GM08714 (cell line): ENCODE measurements around the gene ANKRD11.
"Not testable (repeated sequence)": the region's sequence is repeated elsewhere in the genome, so short reads cannot be mapped to it uniquely, and the experiment has no call there.

ENCODE experiments used
- H3K4me3 ChIP-seq: fragments of 200-500 bp; sonication (Bioruptor generic); 2 replicates; pipeline ENCODE4 v1.5.1; 2014; ENCODE audit warnings: mild to moderate bottlenecking, low read length, inconsistent platforms
- ZNF274 ChIP-seq: IDR thresholded peaks from 2 replicates; pipeline ENCODE4 v1.6.1; 2012; ENCODE audit warnings: mild to moderate bottlenecking, low read depth, low read length

The ANKRD11 gene

DNA sequence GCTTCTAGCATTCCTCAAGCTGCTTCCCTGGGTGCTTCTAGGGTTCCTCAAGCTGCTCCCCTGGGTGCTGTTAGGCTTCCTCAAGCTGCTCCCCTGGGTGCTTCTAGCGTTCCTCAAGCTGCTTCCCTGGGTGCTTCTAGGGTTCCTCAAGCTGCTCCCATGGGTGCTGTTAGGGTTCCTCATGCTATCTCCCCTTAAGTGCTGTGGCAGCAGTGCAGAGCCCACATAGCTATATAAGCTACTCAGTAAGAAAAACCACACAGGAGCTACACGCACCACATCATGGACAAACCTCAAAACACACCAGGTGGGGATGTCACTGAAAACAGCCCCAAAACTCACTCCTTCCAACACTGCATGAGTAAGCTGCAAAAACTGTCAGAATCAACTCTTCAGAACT lies 35.2 kb downstream of the ANKRD11 start:
- TF ChIP-seq ZNF274, result no peak
- H3K4me3 ChIP-seq, result no peak overlapping the region

DNA sequence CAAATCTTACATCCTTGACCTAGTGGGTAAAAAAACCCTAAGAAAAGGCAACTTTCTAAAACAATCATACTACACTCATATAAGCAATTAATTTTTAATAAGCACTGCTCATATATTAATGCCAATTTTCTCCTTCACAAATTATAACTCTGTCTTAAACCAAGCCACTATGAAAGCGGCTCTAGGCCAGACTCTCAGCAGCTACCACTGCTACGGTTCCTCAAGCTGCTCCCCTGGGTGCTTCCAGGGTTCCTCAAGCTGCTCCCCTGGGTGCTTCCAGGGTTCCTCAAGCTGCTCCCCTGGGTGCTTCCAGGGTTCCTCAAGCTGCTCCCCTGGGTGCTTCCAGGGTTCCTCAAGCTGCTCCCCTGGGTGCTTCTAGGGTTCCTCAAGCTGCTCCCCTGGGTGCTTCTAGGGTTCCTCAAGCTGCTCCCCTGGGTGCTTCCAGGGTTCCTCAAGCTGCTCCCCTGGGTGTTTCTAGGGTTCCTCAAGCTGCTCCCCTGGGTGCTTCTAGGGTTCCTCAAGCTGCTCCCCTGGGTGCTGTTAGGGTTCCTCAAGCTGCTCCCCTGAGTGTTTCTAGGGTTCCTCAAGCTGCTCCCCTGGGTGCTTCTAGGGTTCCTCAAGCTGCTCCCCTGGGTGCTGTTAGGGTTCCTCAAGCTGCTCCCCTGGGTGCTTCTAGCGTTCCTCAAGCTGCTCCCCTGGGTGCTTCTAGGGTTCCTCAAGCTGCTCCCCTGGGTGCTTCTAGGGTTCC lies 35.8 kb downstream of the ANKRD11 start:
- not testable (repeated sequence) for H3K4me3 ChIP-seq

DNA sequence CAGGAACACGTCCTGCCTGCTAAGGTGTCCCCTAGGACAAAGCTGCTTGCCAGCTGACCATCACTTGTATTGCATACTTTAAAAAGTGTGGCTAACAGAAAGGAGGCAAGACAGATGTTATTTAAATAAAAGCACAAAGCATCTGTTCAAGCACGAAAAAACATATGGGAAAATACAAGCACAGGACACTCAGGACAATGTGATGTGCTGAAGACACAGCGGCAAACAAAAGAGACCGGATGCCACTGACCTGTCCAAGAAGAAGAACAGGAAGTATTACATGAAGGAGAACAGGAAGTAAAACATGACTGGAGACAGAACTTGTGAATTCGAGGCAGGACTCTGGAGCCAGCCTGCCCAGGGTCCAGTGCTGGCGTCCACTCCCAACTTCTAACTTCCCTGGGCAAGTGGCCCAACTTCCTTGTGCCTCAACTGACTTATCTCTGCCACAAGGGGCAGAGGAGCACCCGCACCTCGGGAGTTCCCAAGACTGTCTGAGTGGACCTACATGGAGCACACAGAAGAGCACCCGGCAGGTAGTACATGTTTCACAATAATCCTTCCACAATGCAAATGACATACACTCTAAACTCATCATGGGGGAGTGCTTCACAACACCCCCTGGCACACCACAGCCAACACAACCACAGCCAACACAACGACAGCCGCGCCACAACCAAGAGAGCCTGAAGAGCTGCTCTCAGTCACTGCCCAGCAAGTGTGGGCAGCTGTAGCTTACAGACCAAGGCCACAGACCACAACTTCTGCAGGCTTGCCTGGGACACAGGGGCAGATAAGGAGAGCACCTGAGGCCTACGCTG lies 36.6 kb downstream of the ANKRD11 start:
- no peak for TF ChIP-seq ZNF274
- no peak overlapping the region for H3K4me3 ChIP-seq

DNA sequence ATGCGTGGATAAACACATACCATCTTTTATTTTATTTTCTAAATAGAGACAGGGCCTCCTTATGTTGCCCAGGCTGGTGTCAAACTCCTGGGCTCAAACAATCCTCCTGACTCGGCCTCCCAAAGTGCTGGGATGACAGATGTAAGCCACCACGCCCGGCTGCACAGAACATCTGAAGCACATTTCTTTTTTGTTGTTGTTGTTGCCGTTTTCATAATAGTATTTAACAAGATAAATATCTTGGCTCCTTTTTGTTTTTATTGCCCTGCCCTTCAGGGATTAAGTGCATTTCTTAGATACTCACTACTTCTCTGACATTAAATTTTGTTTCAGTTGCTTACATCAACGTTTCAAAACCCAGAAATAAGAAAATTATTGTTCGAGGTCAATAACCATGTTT lies 37.4 kb downstream of the ANKRD11 start:
- no peak overlapping the region for H3K4me3 ChIP-seq
- no peak for TF ChIP-seq ZNF274

DNA sequence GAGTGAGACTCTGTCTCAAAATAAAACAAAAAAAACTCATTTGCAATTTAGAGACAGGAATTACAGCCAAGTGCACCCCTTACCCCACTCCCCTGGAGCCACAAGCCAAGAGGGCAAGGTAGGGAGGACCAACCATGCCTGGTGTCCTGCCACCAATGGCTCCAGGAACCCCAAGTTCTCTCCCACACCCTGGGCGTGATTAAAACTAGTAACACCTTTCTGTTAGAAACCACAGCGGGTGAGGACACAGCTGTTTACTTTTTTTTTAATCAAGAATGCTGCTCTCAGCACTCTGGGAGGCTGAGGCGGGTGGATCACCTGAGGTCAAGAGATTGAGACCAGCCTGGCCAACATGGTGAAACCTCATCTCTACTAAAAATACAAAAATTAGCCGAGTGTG lies 38.1 kb downstream of the ANKRD11 start:
- H3K4me3 ChIP-seq, result no peak overlapping the region
- TF ChIP-seq ZNF274, result no peak

DNA sequence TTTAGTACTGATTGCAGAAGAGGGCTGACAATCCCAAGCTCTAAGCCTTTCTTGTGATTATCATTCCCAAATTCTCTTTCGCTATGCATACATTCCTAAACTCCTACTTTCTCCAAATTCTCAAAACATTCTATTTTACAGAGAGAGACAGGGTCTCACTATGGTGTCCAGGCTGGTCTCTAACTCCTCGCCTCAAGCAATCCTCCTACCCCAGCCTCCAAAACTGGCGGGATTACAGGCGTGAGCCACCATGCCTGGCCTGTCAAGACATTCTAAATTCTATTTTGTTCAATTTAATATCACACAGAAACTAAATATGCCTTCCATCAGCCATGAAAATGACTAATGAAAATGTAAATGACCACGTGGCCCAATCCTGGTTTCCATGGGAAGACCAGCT lies 39.8 kb downstream of the ANKRD11 start:
- TF ChIP-seq ZNF274, result no peak
- no peak overlapping the region for H3K4me3 ChIP-seq

DNA sequence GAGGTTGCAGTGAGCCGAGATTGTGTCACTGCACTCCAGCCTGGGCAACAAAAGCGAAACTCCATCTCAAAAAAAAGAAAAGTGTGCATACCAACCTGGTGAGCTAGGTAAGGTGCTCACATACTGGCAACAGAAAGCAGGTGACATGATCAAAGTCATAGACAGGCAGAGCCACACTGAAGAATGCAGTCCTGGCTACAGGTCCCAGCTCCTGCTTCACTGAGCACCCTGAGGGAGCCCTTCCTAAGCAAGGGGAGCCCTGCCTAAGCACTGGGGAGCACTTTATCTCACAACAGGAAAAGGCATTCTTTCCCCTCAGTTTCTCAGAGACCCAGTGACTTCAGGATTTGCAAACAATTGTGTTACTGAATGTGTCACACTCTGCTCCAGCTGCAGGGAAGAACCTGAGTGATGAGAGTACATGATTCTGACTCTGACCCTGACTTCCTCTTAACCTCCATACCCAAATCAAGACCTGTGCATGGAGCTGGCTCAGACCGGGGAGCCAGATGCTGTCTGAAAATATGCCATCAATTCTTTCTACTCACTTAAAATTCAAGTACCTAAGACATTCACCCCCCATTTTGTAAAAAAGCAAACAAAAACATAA lies 40.5 kb downstream of the ANKRD11 start:
- no peak overlapping the region for H3K4me3 ChIP-seq
- TF ChIP-seq ZNF274, result no peak

DNA sequence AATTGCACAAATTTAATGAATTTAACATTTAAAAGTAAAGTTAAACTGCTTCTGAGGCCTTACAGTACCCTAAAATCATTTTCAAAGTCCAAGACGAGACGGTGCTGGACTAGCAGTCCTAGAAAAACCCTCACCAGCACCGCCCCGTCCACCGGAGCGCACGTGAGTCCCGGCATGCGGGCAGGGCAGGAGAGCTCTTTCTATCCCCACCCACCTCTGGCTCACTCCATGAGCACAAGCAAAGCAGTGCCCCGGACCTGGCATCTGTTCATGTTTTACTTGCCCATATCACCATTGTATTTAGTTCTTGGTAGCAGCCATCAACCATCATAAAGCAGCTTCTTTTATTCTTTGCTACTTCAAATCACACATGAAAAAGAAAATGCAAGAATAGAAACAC lies 41.7 kb downstream of the ANKRD11 start:
- H3K4me3 ChIP-seq, result no peak overlapping the region
- no peak for TF ChIP-seq ZNF274

DNA sequence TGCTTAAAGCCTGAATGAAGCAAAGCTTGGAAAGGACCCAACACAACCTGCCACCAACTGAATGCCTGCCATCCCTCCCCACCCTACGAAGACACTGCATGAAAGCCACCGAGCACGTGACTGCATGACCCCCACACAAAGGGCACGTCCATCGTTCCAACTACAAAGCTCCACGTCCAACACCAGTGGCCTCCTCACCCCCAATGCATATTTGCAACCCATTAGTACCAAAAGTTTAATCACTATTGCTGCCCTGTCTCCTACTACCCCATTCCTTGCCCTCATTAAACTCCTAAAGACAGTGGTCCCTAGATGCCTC lies 43.4 kb downstream of the ANKRD11 start:
- no peak for TF ChIP-seq ZNF274
- no peak overlapping the region for H3K4me3 ChIP-seq

DNA sequence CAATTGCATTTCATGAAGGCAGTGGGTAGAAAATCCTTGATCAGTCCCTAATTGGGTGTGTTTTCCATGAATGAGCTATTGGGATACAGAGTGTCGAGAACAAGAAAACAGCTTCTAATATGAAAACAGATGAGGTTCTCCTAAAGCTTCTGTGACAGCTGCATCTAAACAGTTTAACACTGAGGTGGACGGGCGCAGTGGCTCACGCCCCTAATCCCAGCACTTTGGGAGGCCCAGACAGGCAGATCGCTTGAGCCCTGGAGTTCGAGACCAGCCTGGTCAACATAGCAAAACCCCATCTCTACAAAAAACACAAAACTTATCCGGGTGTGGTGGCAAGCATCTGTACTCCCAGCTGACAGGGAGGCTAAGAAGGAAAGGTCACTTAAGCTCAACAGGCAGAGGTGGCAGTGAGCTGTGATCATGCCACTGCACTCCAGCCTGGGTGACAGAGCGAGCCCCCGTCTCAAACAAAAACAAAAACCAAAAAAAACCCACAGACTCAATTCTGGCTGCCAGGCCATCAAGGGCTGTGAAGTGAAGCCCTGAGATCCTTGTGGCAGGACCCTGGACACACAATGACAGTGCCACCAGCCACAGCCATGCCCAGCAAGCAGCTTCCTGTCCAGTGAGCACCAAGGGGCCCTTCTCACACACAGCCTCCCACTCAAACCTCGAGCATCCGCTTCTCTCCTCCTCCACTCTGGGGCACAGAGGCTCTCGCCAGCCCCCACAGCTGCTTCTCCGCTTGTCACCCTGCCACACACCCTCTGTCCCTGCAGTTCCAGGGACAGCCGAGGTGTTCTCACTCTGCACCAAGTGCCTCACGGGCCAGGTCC lies 44.0 kb downstream of the ANKRD11 start:
- no peak overlapping the region for H3K4me3 ChIP-seq
- no peak for TF ChIP-seq ZNF274

DNA sequence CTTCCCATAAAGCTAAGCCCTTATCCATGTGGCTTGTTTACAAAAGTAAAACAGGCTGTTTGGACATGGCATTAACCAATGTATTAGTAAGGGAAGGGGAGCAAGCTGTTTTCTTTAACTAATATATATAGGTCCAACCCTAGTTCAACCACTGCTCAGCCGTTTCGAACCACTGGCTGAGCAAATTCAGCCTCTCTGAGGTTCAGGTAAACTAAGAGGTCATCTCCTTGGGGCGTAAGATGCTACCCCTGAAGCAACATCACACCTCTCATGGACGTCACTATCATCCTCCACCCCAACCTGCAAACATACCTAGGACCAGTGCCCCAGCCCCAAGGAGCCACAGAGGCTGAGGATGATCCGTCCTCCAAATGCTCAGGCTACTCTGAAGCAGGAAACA lies 45.2 kb downstream of the ANKRD11 start:
- H3K4me3 ChIP-seq, result no peak overlapping the region
- no peak for TF ChIP-seq ZNF274

DNA sequence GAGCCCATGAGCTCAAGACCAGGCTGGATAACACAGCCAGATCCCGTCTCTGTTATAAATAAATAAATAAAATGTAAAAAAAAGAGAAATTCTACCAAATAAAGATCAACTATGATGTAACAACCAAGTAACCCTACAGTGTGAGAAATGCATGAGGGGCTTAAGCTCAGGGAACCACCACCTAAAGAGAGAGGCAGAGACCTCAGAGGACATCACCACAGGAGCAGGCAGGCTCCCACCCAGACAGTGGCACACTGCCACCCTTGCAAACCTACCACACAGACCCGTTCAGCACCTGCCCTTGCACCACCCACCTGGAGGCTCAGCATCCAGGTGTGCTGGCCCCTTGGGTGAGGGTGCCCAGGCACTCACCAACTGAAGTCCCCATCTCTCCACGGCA lies 45.6 kb downstream of the ANKRD11 start:
- no peak for TF ChIP-seq ZNF274
- no peak overlapping the region for H3K4me3 ChIP-seq

DNA sequence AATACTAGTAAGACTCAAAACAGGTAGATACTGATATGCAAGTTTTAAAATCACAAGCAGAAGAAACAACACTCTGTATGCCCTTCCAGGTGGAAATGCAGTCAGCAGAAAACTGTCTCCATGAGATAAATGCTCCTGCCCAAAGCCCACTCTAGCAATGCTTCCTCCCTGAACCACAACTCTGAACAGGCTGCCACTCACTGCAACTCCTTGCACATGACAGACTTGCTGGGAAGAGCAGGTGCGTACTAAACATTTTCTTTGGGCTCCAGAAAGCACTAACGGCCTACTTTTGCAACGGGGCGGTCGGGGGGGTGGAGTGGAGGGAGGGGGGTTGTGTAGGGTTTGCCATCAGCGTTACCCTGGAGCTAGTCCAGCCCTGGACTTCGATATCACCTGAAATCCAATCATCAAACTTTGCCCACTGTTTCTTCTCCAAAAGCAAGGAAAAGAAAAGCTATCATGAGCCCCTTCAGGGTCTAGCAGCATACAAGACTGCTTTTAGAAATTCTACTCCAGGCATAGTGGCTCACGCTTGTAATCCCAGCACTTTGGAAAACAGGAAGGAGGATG lies 46.1 kb downstream of the ANKRD11 start:
- H3K4me3 ChIP-seq, result no peak overlapping the region
- TF ChIP-seq ZNF274, result no peak

DNA sequence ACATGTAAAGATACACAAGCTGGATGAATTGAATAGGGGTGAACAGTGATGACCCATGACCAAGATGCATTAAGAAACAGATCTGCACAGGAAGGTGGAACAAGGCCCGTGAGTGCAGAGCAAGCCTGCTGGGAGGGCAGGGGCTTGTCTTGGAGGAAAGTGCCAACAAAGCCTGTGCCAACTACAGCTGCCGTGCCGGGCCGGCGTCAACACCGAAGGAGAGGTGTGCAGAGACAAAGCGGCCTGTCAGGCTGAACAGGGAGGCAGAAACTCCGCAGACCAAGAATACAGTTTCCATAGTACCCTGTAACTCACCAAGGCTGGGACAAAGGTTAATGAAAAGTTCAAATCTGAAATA lies 46.7 kb downstream of the ANKRD11 start:
- H3K4me3 ChIP-seq, result no peak overlapping the region
- TF ChIP-seq ZNF274, result no peak
